ENCODE measurements around the gene MYH15.

DNA sequence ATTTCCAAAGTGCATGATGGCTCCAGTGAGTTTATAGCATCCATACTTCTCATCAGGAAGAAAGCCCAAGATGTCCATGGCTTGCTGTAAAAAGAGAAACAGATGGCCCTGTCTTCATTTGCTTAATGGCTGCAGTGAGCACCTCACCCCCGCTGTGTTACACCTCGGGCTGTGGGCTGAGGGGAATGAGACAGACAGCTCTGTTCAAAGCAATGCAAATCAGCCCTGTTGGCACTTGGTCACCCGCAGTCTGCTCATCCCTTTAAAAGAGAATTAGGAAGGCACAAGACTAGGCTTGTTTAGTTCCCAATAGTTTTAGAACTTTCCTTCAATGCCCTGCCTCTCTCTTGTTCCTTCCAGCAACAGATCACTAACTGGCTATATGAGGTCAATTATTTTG is 25.2 kb downstream of the MYH15 start:
- TF ChIP-seq POLR2A (IDR thresholded peaks at IDR 0.05): no peak
- TF ChIP-seq, protein P1, sequence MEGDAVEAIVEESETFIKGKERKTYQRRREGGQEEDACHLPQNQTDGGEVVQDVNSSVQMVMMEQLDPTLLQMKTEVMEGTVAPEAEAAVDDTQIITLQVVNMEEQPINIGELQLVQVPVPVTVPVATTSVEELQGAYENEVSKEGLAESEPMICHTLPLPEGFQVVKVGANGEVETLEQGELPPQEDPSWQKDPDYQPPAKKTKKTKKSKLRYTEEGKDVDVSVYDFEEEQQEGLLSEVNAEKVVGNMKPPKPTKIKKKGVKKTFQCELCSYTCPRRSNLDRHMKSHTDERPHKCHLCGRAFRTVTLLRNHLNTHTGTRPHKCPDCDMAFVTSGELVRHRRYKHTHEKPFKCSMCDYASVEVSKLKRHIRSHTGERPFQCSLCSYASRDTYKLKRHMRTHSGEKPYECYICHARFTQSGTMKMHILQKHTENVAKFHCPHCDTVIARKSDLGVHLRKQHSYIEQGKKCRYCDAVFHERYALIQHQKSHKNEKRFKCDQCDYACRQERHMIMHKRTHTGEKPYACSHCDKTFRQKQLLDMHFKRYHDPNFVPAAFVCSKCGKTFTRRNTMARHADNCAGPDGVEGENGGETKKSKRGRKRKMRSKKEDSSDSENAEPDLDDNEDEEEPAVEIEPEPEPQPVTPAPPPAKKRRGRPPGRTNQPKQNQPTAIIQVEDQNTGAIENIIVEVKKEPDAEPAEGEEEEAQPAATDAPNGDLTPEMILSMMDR (IDR thresholded peaks at IDR 0.05): no peak

Data from Peyer's patch (tissue), 4 donors.